GM12878 (cell line): Measurements from ENCODE around the gene TBC1D1. TPM values are rescaled to one million over a fixed set of nuclear protein-coding genes. Genes with fewer than 3 reads are reported as not detected.

Source experiments
- ATAC-seq: fragments of 200-7000 bp; cut with Tn5 transposase; 3 replicates; pipeline ENCODE4 v1.9.1; 2020; ENCODE audit warnings: mild to moderate bottlenecking, moderate library complexity
- BruUV-seq: library from RNA; stranded (reverse); fragments of 400-500 nt; replicated peaks from 2 replicates; lab custom pipeline; 2021; lab: Mats Ljungman, UMichigan
- CTCF ChIA-PET: fragments of 300-600 bp; sonication (Branson Sonifier 250); formaldehyde crosslinking; extraction: SDS; loops from one replicate; lab custom pipeline; 2021; ENCODE audit warnings: inconsistent platforms; lab: Yijun Ruan, JAX
- POLR2A ChIA-PET: fragments of 350-600 bp; formaldehyde crosslinking; extraction: SDS; loops from one replicate; lab custom pipeline; 2021; ENCODE audit warnings: inconsistent platforms; lab: Charles Lee
- RAD21 ChIA-PET: fragments of 300-600 bp; sonication (Branson Sonifier 250); formaldehyde crosslinking; loops from one replicate; lab custom pipeline; 2023; ENCODE audit warnings: antibody characterized with exemption; ENCODE audit not compliant: unreplicated experiment; lab: Charles Lee
- SMC1A ChIA-PET: fragments of 300-600 bp; sonication (Branson Sonifier 250); formaldehyde crosslinking; loops from one replicate; lab custom pipeline; 2023; ENCODE audit not compliant: unreplicated experiment, uncharacterized antibody; lab: Charles Lee
- DNase-seq: peaks from one replicate; pipeline ENCODE4 v3.0.0-alpha.2; 2011; ENCODE audit warnings: low read depth, low spot score
- FAIRE-seq: peaks from 3 replicates; lab custom pipeline; 2011; peaks lifted over from hg19 to GRCh38; lab: Jason Lieb, UNC
- H2AFZ ChIP-seq: 2 replicates; pipeline ENCODE4 v1.6.0; 2011; ENCODE audit warnings: low read depth, low read length, control low read depth; ENCODE audit not compliant: control insufficient read depth
- H3K27ac ChIP-seq: 2 replicates; pipeline ENCODE4 v1.5.1; 2011; ENCODE audit warnings: control low read depth; ENCODE audit not compliant: control insufficient read depth, insufficient read depth
- H3K27me3 ChIP-seq, 2 experiments: replicated peaks in 1 of 2; 2 replicates each; pipeline versions ENCODE4 v1.6.0 to v1.6.1; 2011; ENCODE audit warnings: low read length in 1 of 2; ENCODE audit not compliant: control insufficient read depth in 2 of 2, insufficient read depth in 2 of 2
- H3K36me3 ChIP-seq, 2 experiments: 2 replicates each; pipeline ENCODE4 v1.5.1; 2011; ENCODE audit warnings: low read length in 1 of 2; ENCODE audit not compliant: control insufficient read depth in 2 of 2, insufficient read depth in 2 of 2
- H3K4me1 ChIP-seq: 2 replicates; pipeline ENCODE4 v1.6.1; 2011; ENCODE audit warnings: mild to moderate bottlenecking, low read length, moderate library complexity, mixed read lengths; ENCODE audit not compliant: control insufficient read depth, insufficient read depth
- H3K4me2 ChIP-seq: 2 replicates; pipeline ENCODE4 v1.6.0; 2011; ENCODE audit warnings: control low read depth; ENCODE audit not compliant: control insufficient read depth, insufficient read depth
- H3K4me3 ChIP-seq: fragments of 200-600 bp; sonication (generic); 2 replicates; pipeline ENCODE4 v1.5.1; 2016
- H3K79me2 ChIP-seq: 2 replicates; pipeline ENCODE4 v1.6.0; 2011; ENCODE audit warnings: low read length; ENCODE audit not compliant: control insufficient read depth, insufficient read depth
- H3K9ac ChIP-seq: 2 replicates; pipeline ENCODE4 v1.8.0; 2011; ENCODE audit warnings: low read length, control low read depth, mixed read lengths; ENCODE audit not compliant: control insufficient read depth, insufficient read depth
- H3K9me3 ChIP-seq: replicated peaks from 3 replicates; pipeline ENCODE4 v1.5.1; 2011; ENCODE audit warnings: mild to moderate bottlenecking, low read length; ENCODE audit not compliant: control insufficient read depth, insufficient read depth
- H4K20me1 ChIP-seq: 2 replicates; pipeline ENCODE4 v1.6.0; 2011; ENCODE audit not compliant: control insufficient read depth, insufficient read depth
- BHLHE40 ChIP-seq, 2 experiments: fragments of 450-650 bp in 1 of 2; IDR thresholded peaks; 2 replicates each; pipeline ENCODE4 v1.6.1; 2011 to 2017; ENCODE audit warnings: low read depth in 2 of 2, borderline replicate concordance in 1 of 2, improper control_type of control experiment in 1 of 2, low read length in 1 of 2, mild to moderate bottlenecking in 1 of 2
- CHD4 ChIP-seq: fragments of 200-600 bp; sonication (generic); IDR thresholded peaks from 2 replicates; pipeline ENCODE4 v1.6.1; 2016; ENCODE audit warnings: mild to moderate bottlenecking
- ESRRA ChIP-seq: IDR thresholded peaks from 2 replicates; pipeline ENCODE4 v1.6.1; 2012; ENCODE audit warnings: mild to moderate bottlenecking, low read length, improper control_type of control experiment
- IRF3 ChIP-seq: fragments of 450-650 bp; IDR thresholded peaks from 2 replicates; pipeline ENCODE4 v1.6.1; 2014; ENCODE audit warnings: mild to moderate bottlenecking
- ZBTB11 ChIP-seq: fragments of 450-650 bp; formaldehyde crosslinking; IDR thresholded peaks from 2 replicates; pipeline ENCODE4 v1.5.0; 2022; ENCODE audit warnings: mild to moderate bottlenecking, missing genetic modification characterization
- WGBS: methylation state at CpG from one replicate; pipeline ENCODE4 v1.1.6; 2016; ENCODE audit warnings: low lambda C conversion rate; ENCODE audit not compliant: insufficient replicate concordance, insufficient coverage; ENCODE audit errors: missing lambda C conversion rate; 5-methylcytosine and 5-hydroxymethylcytosine counted together
- in situ Hi-C: fragments of 300-500 bp; cut with MboI; formaldehyde crosslinking; loops from 9 replicates; pipeline ENCODE4 v1.14.3; 2018; ENCODE audit warnings: mixed read lengths
- intact Hi-C: fragments of 100-400 bp; cut with micrococcal nuclease; formaldehyde crosslinking; loops from one replicate; pipeline ENCODE4 v1.14.2; 2022; ENCODE audit not compliant: unreplicated experiment
- polyA plus RNA-seq, 11 experiments: library from polyadenylated mRNA; depleted of rRNA in 4 of 11; unstranded in 6 of 11; stranded (reverse) in 5 of 11; fragments of >200 nt; fragmentation: Nextera tagmentation in 4 of 11; fragmentation: Illumina TruSeq in 1 of 11; extraction: Ambion mirVana in 4 of 11; extraction: Trizol in 1 of 11; gene quantifications; 1 replicate in 1 of 11; 2 replicates in 10 of 11; pipeline versions ENCODE4 v1.2.1 to v1.2.3, GENCODE V29; 2011 to 2016; ENCODE audit warnings: inconsistent platforms in 2 of 11, missing spikeins in 2 of 11, low read depth in 1 of 11
- total RNA-seq, 4 experiments: library from RNA; depleted of rRNA in 3 of 4; stranded (reverse); fragments of >200 nt in 3 of 4; fragmentation: Illumina TruSeq in 1 of 4; extraction: Trizol in 1 of 4; gene quantifications; 2 replicates each; pipeline versions ENCODE4 v1.2.1 to v1.2.3, GENCODE V29; 2013 to 2021

The TBC1D1 gene
- total and polyA plus RNA-seq, 10 of the 15 experiments (the other 5 are each of a cell fraction or from before 2014, with no cell fraction given), result 5.3 to 102 (median 57.8) TPM

GRCh38 chr4:38095691-38096090 is 204.8 kb downstream of the TBC1D1 start (continued):
- no peak for TF ChIP-seq ZBTB11 (CRISPR knock-in tag)
- TF ChIP-seq CHD4, result no peak

- TF ChIP-seq BHLHE40 (IDR thresholded peaks at IDR 0.05; ENCODE audit: borderline replicate concordance in 1 of 2, low read depth in 2 of 2, low read length in 1 of 2), result no peak
- TF ChIP-seq IRF3, result no peak
- TF ChIP-seq ESRRA, result no peak
- Histone ChIP-seq H4K20me1 (no peaks in the 10 kb centered on the region), H3K27ac (no peak overlapping the region), H3K36me3 (peaks cover 4 to 17% of the 10 kb centered on the region in 2 experiments), H2AFZ (no peak overlapping the region), H3K4me2 (no peak overlapping the region), H3K79me2 (no peaks in the 10 kb centered on the region), H3K9me3 (no peaks in the 10 kb centered on the region), H3K4me1 (no peaks in the 10 kb centered on the region), H3K4me3 (no peak overlapping the region), H3K9ac (no peak overlapping the region), H3K27me3 (no peaks in the 10 kb centered on the region)
- RAD21 ChIA-PET, result no interaction called here
- BruUV-seq, result no TSS peak
- intact Hi-C loops (no loop called here), in situ Hi-C loops (no loop called here)
- ATAC-seq (no peak), FAIRE-seq (no peak), DNase-seq (no peak)
- CTCF ChIA-PET, result no interaction called here
- WGBS, result 97% methylated on average over 4 of the region's 4 CpGs
- POLR2A ChIA-PET, result no interaction called here
- SMC1A ChIA-PET, result interaction anchor here (1.2 kb wide), 1 partner anchor 9 kb away, joined by 3 read pairs; no protein-coding TSS in a partner anchor
Measured at GRCh38 chr4:38097818-38098217, 206.9 kb downstream of the TBC1D1 start.
